GM18867 (cell line): Measurements from ENCODE around the gene PAEP.
"Not testable (repeated sequence)": the region's sequence is repeated elsewhere in the genome, so short reads cannot be mapped to it uniquely, and the experiment has no call there.

Experiments
- ATAC-seq: cut with Tn5 transposase; IDR thresholded peaks from one replicate; pipeline ENCODE4 v1.9.1; 2021; ENCODE audit warnings: mild to moderate bottlenecking, moderate library complexity; ENCODE audit not compliant: unreplicated experiment

PAEP gene

GRCh38 chr9:135549478-135550343, 11.8 kb upstream of the PAEP start:
- not testable (repeated sequence) for ATAC-seq

GRCh38 chr9:135550344-135550918, 11.1 kb upstream of the PAEP start:
- ATAC-seq: no peak

- no peak for ATAC-seq
Measured at GRCh38 chr9:135551031-135551430, 10.5 kb upstream of the PAEP start.

GRCh38 chr9:135551456-135551855, 10.1 kb upstream of the PAEP start:
- ATAC-seq: no peak

GRCh38 chr9:135552021-135552697, 9.4 kb upstream of the PAEP start:
- no peak for ATAC-seq

- no peak for ATAC-seq
Measured at GRCh38 chr9:135552698-135553171, 8.8 kb upstream of the PAEP start.

- no peak for ATAC-seq
Measured at GRCh38 chr9:135554718-135555117, 6.8 kb upstream of the PAEP start.

GRCh38 chr9:135555203-135555602, 6.4 kb upstream of the PAEP start:
- no peak for ATAC-seq

- ATAC-seq: no peak
Measured at GRCh38 chr9:135555910-135556309, 5.6 kb upstream of the PAEP start.

GRCh38 chr9:135559606-135560005, 1.9 kb upstream of the PAEP start:
- no peak for ATAC-seq

GRCh38 chr9:135562235-135562745, 734 bp downstream of the PAEP start:
- no peak for ATAC-seq

GRCh38 chr9:135563039-135563476, 1.5 kb downstream of the PAEP start:
- no peak for ATAC-seq

- no peak for ATAC-seq
Measured at GRCh38 chr9:135563858-135564257, 2.3 kb downstream of the PAEP start.

- no peak for ATAC-seq
Measured at GRCh38 chr9:135565141-135565628, 3.6 kb downstream of the PAEP start.

GRCh38 chr9:135565636-135566035, 4.1 kb downstream of the PAEP start:
- ATAC-seq: no peak

GRCh38 chr9:135566552-135566951, 5.0 kb downstream of the PAEP start:
- no peak for ATAC-seq

GRCh38 chr9:135567311-135567710, 5.8 kb downstream of the PAEP start:
- ATAC-seq: no peak

- ATAC-seq: no peak
Measured at GRCh38 chr9:135568026-135568425, 6.5 kb downstream of the PAEP start.

- ATAC-seq: no peak
Measured at GRCh38 chr9:135570456-135570855, 8.9 kb downstream of the PAEP start.

- ATAC-seq: no peak
Measured at GRCh38 chr9:135572233-135572632, 10.7 kb downstream of the PAEP start.

- no peak for ATAC-seq
Measured at GRCh38 chr9:135573124-135573523, 11.6 kb downstream of the PAEP start.
